HG03457 (cell line): ENCODE data around the gene GUCD1.
"Not testable (repeated sequence)": the region's sequence is repeated elsewhere in the genome, so short reads cannot be mapped to it uniquely, and the experiment has no call there.

Source experiments
- ATAC-seq: cut with Tn5 transposase; IDR thresholded peaks from one replicate; pipeline ENCODE4 v1.9.1; 2021; ENCODE audit warnings: moderate number of reproducible peaks; ENCODE audit not compliant: unreplicated experiment

GUCD1 gene

DNA sequence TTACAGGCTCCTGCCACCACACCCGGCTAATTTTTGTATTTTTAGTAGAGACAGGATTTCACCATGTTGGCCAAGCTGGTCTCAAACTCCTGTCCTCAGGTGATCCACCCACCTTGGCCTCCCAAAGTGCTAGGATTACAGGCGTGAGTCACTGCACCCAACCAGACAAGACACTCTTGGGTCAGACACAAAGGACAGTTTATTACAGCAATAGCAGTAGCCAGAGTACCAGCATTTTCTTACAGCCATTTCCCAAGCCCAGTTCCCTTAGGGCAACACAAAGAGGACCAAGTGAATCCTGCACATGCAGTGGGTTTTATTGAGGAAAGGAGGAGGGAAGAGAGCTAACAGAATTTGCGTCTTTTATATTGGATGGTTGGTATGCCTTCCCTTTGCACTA is 24.0 kb downstream of the GUCD1 start:
- not testable (repeated sequence) for ATAC-seq

DNA sequence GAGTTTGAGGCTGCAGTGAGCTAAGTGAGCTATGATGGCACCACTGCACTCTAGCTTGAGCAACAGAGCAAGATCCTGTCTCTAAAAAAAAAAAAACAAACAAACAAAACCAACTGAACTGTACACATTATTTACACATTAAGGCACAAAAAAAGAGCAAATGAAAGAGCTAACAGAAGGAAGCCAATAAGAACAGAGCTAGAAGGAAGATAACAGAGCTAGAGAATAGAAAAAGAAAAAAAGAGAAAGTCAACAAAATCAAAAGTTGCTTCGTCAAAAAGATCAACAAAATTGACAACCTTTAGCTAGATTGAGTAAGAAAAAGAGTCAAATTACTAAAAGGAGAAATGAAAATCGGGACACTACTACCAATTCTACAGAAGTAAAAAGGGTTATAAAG is 25.0 kb downstream of the GUCD1 start:
- no peak for ATAC-seq

DNA sequence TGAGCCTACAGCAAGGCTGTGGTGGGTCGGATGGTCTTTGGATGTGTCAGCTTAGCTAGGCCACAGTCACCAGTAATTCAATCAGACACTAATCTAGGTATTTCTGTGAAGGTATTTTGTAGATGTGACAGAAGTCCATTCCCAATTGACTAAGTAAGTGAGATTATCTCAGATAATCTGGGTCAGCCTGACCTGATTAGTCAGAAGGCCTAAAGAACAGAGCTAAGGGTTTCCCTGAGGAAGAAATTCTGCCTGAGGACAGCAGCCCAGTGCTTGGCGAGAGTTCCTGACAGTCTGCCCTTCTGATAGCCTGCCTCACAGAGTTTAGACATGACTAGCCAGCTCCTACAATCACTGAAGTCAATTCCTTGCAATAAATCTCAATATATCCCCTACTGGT is 28.7 kb downstream of the GUCD1 start:
- no peak for ATAC-seq

DNA sequence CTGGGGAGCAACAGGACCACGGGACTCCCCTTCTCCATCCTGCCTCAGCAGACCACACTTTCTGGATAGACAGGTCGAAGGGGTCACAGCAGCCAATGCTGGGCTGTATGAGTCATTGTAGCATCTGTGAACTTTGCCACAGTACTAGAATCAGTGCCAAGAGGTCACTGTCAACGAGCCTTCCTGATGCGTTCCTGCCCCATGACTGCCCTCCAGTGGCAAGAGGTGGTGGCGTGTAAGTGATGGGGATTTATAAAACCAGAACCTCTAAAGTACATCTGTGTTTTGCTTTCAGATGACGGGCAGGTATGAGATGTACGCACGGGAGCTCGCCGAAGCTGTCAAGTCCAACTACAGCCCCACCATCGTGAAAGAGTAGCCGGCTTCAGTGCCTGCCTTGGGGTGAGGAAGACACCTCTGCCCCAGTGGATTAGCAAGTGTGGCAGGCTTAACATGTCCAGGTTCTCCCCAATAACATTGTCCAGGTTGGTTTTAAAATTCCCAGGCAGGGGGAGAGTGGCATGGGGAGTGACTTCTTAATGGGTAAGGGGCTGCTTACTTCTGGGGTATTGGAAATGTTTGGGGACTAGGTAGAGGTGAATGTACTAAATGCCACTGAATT is 29.4 kb downstream of the GUCD1 start:
- peak; percentile 62 for ATAC-seq

DNA sequence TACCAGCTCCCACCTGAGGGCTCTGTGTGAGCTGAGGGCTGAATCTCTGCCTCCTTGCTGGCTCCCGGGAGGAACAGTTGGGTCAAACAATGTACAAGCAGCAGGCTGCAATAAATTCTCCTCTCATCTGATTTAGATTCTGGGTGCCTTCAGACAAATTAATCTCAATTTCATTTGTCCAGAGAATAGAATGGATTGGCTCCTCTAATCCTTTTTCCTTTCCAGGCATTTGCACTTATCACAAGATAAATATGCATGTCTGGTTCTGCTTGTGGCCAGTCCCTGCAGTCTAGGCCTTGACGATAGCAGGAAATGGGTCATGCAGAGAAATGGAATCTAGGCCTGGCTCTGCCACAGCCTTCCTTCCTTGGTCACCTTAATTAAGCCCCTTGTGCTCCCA is 31.1 kb downstream of the GUCD1 start:
- ATAC-seq, result no peak

DNA sequence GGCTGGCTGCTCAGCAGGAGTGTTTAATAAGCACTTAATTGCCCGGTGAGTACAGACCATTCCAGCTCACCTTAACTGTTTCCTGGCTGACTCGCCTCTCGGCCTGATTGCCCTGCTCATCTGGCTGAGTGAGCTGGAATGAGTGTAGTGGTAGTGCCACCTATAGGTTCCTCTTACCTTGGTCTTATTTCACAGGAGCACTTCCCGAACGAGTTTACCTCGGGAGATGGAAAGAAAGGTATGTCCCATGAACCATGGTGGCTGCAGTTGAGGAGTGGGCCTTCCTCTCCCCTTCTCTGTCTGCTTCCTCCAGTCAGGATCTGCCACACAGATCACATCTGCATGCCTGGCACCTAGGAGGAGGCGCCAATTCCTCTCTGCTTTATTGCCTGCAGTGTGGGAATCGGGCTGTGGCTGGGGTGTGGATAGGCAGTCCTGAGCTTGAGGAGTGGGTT is 33.1 kb downstream of the GUCD1 start:
- no peak for ATAC-seq

DNA sequence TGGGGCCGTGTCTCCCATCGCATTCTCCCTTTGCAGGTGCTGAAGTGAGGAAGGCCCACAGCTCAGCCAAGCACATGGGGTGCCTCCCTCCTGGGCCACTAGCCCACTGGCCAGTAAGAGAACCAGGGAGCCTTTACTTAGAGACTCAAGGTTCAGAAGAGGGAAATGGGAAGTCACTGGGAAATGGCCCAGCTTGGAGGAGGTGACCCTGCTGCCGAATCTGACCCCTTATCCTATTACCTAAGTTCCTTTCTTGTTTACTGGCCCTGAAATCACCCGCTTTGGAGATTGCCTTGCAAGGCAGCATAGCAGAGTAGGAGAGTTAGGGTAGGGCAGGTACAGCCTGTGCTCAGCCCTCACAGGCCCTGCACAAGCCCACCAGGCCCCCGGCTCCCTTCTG is 35.4 kb downstream of the GUCD1 start:
- ATAC-seq, result no peak

DNA sequence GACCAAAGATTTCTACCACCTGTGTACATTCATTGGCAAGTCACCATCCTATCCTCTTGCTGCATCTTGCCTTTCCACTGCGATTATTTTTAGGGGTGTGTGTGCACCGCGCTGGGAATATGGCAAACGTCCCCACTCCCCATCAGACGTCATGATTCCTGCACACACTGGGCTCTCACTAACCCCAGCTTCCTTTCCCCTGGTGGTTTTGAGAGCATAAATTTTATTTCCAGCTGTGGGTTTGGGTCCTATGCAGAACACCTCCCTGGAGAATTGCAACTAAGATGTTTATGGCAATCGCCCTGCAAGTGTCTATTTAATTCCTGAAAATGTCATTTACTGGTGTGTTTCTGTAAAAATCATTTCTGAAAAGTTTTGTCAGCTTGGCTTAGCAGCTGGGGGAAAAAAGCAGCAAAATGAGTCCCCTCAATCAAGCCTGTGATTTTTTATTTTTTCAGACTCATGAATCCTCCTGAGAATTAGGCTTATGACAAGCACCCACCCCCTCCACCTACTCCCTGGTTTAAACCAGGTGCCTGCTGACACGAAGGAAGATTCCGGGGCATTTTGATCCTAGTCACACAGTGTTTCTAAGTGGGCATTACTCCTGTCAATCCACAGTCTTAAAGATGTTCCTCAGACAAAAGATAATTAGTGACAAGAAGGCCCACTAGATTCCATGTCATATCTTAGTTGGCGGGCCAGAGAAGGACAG is 36.0 kb downstream of the GUCD1 start:
- ATAC-seq, result no peak

DNA sequence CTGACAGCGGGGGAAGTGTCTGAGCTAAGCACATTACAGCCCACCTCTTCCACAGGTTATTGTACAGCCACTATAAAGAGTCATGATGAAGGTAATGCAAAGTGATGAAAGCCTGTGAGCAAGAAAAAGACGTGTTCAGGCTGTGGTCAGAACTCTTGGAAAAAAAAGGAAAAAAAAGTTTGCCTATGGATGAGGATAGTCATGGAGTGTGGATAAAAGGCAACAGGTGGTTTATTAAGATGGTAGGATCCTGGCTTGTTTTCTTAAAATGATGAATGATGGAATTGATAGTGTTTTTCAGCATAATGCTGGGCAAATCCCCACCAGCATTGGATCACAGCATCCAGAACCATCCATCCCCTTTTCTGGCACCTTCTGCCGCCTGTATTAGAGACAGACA is 36.7 kb downstream of the GUCD1 start:
- no peak for ATAC-seq

DNA sequence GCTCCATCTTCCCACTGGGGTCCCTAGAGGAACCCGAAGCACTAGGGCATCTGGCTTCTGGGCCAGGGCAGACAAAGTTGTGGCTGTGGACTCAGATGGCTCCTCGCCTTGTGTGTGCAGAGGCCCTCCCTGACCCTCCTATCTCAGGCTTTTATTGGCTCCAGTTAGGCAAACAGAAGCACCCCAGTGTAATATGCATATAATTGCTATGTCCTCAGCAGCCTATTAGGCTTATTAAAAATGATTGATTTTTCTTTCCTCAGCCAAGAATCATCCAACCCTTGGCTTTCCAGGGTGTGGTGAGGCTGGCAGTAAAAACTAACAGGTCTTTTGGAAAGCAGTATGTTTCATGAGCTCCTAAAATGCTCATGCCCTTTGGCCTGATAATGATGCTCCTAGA is 37.5 kb downstream of the GUCD1 start:
- ATAC-seq, result no peak

DNA sequence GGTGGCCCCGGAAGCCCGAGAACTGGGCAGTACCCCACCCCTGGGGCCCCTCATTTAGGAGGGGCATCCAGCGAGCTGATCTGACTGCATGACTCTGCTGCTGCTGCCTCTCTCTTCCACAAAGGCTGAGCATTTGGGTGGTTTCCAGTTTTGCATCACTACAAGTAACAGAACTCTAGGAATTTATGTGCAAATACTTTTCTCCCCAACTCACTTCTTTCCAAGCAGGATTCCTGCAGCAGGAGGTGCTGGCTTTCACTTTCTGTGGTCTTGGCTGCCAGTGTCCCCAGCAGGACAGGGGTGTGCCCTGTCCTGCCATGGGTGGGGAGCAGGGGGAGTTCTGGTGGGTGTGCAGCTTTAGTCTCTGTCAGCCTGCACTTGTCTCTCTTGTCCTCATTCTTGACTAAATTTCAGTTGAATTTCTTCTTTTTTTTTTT is 38.6 kb downstream of the GUCD1 start:
- no peak for ATAC-seq

DNA sequence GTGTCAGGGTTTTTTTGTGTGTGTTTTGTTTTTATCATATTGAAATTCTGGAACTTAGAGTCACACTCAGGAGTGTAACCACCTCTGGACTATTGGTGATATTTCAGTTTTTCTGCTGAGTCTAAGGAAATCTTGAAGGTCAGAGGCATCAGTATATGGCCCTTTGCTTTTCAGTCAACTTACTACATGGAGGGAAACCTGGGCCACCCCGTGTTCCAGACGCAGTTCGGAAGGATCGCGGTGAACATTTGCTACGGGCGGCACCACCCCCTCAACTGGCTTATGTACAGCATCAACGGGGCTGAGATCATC is 40.0 kb downstream of the GUCD1 start:
- no peak for ATAC-seq

DNA sequence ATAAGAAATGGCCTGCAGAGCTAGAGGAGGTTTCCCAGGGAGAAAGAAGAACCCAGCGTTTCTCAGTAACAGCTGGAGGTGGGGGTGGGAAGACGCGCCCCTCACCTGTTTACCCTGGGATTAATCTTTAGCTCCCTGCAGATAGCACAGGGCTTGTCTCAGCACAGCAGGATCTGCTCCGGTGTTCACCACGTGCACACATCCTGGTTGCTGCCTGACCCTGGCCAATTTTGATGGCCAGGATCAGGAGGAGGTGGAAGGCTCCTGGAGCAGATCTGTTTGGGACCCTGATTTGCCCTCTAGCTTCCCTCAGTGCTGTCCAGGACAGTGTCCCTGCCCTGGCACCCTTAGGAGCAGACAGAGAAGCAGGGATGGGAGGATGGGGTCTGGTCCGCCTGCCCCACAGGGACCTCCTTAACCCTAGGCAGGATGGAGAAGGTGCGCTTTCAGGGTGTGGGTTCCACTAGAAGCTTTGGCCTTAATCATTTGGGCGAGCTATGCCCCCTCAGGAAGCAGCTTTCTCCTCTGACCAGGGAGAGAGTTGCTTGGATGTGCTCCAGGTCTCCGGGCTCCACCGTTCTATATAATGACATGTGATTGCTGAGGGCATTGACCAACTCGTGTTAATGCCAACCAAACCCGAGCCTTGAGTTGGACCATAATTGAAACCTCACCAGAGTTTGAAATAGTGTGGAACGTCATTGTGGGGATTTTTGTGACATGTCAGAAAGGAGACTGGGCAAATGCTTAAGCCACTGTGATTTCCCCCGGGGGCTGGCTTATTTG is 40.5 kb downstream of the GUCD1 start:
- no peak for ATAC-seq

DNA sequence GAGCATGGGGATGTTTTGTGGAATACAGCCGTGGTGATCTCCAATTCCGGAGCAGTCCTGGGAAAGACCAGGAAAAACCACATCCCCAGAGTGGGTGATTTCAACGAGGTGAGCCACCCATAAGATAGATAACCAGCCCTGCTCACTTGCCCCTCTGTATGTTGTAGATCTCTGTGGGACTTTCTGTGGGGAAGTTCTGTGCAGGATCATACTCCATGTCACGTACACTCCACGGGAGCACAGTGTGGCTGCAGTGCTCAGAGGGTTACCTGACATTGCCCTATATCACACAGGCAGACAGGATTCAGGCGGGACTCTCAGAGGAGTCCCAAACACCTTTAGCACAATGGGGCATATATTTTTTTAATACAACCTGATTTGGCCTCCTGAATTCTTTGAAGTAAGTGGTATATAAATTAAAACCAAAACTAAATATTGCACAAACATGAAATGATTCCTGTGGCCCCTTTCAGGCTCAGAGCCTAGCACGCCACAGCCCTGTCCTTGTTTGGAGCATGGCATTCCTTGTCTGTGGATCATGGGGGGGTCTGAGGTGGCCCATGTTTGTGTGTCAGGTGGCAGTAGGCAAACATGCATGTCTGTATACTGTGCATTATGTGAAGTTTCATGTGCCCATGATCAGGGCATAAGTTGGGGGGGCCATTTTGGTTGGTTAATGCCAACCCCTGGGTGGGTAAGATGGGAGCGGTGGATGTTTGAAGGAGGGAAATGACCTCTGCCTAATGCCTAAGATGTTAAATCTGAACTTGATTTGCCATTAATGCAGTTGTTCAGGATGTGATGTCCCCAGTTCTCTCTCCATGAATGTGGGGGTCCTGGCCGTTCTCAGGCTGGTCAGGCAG is 41.3 kb downstream of the GUCD1 start:
- no peak for ATAC-seq

DNA sequence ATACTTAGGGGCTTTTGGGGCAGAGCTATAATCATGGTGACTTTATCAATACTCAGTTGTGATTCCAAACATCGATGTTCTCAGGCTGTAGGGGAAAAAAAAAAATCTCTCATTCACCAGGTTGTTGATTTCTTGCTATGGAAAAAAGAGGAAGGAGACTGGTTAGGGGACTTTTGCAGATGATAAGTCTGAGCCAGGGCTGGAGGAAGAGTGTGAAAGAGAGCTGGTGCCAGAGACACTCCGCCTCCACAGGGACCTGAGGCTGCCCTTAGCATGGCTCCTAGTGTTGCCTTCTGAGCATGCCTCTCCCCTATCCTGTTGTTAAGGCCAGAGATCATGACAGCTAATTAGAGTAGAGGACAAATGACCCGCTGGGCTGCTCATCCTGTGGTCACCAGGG is 42.9 kb downstream of the GUCD1 start:
- no peak for ATAC-seq

DNA sequence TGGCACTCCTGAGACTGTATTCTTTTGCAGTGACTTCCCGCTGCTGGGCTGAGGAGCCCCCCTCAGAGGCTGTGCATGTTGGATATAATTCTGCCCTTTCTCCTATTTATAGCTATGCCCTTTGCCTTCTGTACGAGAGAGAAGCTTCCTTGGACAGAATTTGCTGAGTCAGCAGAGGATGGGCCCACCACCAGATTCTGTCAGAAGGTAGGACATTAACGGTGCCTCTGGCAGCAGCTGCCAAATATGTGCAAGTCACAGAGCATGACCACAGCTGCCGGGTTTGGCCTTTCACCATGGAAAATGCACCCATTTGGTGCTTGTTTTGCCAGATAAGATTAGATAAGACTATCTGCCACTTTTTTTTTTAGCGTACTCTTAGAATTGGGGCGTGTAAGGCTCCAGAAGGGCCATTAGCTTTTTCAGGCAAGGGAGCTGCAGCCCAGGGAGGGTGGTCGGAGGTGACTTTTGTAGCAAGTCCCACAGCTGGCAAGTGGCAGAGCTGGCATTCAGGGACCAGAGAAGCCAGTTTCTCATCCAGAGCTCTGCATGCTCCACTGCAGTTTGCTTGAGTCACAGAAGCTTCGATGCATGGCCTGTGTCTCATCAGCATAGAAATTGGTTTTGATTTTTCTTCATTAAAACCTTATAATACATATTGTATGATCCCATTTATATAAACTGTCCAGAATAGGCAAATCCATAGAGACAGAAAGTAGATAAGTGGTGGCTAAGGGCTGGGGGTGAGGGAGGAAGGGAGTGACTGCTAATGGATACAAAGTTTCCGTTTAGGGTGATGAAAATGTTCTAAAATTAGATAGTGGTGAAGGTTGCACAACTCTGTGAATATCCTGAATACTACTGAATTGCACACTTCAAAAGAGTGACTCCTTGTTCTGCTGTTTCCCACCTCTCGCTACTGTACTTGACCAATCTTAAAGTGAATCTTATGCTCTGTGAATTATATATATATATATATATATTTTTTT is 44.0 kb downstream of the GUCD1 start:
- ATAC-seq, result no peak

DNA sequence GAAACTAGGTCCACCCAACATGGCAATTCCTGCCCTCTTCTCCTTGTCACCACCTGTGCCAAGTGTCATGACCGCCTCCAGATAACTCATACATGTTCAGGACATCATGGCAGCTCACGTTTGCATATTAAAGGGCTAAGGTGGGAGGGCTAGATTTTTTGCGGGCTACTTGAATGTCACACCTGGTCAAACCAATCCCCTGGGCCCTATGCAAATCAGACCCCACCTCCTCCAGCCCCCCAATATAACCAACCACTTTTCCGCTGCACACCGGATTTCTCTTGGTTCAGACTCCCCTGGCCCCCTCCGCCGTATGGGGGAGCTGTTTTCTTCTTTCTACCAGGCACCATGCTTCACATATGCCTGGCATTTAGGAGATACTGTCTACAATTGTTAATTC is 47.2 kb downstream of the GUCD1 start:
- no peak for ATAC-seq

DNA sequence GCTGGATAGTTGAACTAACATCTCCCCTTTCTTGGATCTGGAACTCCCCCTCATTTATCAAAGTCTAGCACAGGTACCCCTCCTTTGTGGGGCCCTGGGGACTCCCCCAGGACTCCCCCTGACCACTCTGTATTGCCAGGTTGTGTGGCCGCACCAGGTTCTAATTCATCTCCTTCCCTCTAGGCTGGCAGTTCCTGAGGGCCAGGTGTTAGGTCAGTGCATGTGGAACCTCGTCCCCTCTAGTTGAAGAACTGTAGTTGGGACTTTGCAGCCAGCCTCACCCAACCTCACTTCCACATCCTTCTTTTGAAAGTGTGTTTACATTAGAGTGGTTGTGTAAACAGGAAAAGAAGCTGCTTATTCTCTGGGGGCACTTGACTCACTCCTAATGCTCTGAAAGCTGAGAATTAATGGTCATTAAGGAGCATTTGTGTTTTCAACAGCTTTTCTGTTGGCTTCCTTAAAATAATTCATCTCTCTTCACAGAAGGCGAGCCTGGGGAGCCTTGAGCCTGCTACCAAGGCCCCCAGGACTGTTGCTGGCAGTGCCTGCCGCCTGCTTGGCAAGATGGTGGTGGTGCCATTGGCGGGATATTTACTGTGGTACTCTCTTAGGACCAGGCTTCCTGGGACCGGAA is 48.0 kb downstream of the GUCD1 start:
- no peak for ATAC-seq

DNA sequence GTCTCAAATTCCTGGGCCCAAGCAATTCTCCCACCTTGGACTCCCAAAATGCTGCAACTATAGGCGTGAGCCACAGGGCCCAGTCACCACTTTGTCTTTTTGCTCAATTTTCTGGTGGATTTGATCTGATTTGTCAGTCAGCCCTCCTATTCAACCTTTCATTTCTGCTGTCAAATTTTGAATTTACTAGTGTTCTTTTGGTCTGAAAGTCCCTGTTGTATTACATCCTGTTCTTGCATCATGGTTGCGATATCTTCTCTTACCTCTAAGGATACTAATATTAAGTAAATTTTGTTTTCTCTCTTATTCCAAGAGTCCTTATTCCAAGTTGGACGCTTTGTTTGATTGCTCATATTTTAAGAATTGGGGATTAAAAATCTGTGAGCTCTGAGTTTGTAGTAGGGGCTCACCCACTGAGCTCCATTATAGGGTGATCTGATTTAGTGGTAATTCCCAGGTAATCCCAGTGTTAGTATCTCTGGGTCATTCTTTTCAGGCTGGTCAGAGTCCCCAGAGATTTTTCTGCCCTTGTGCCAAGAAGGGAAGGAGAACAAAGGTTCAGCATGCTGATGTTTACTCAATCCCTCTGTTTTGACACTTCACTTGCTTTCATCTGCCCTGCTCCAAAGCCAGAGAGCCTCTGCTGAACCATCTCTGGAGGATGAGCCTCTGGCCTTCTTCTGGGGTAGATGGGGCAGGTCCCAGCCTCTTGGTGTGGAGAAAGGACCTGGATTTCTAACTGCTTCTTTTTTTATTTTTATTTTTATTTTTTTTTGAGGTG is 49.8 kb downstream of the GUCD1 start:
- no peak for ATAC-seq
